Colon (tissue), 2 donors: ENCODE measurements around the gene NPTX1.

ENCODE experiments used
- FAIRE-seq: peaks from 2 replicates; lab custom pipeline; 2012; peaks lifted over from hg19 to GRCh38; lab: Jason Lieb, UNC
- donor health status: control.
- donor health status: control.

NPTX1 gene

GRCh38 chr17:80478487-80479245, 2.3 kb upstream of the NPTX1 start:
- no peak for FAIRE-seq

- FAIRE-seq: no peak
Measured at GRCh38 chr17:80477647-80478478, 1.5 kb upstream of the NPTX1 start.

- FAIRE-seq: no peak
Measured at GRCh38 chr17:80476877-80477646, 655 bp upstream of the NPTX1 start.

- no peak for FAIRE-seq
Measured at GRCh38 chr17:80474961-80475909, 1.2 kb downstream of the NPTX1 start.

- FAIRE-seq: no peak
Measured at GRCh38 chr17:80474231-80474960, 2.0 kb downstream of the NPTX1 start.

- FAIRE-seq: no peak
Measured at GRCh38 chr17:80473701-80474100, 2.7 kb downstream of the NPTX1 start.

GRCh38 chr17:80472996-80473395, 3.4 kb downstream of the NPTX1 start:
- FAIRE-seq: no peak

- no peak for FAIRE-seq
Measured at GRCh38 chr17:80471922-80472321, 4.5 kb downstream of the NPTX1 start.

- no peak for FAIRE-seq
Measured at GRCh38 chr17:80470603-80471002, 5.8 kb downstream of the NPTX1 start.

GRCh38 chr17:80469667-80470066, 6.7 kb downstream of the NPTX1 start:
- no peak for FAIRE-seq

- no peak for FAIRE-seq
Measured at GRCh38 chr17:80468781-80469493, 7.5 kb downstream of the NPTX1 start.

GRCh38 chr17:80468242-80468641, 8.2 kb downstream of the NPTX1 start:
- FAIRE-seq: no peak

GRCh38 chr17:80466188-80466705, 10.2 kb downstream of the NPTX1 start:
- no peak for FAIRE-seq

GRCh38 chr17:80465327-80465974, 11.0 kb downstream of the NPTX1 start:
- FAIRE-seq: no peak

GRCh38 chr17:80464486-80464885, 11.9 kb downstream of the NPTX1 start:
- FAIRE-seq: no peak

- no peak for FAIRE-seq
Measured at GRCh38 chr17:80463784-80464400, 12.5 kb downstream of the NPTX1 start.

- FAIRE-seq: no peak
Measured at GRCh38 chr17:80461528-80462160, 14.8 kb downstream of the NPTX1 start.

GRCh38 chr17:80460429-80460834, 16.0 kb downstream of the NPTX1 start:
- no peak for FAIRE-seq
